Esophagus mucosa (tissue), 1 donor: ENCODE measurements around the gene SREBF2. TPM values are rescaled to one million over a fixed set of nuclear protein-coding genes. Genes with fewer than 3 reads are reported as not detected.
"Not testable (repeated sequence)": the region's sequence is repeated elsewhere in the genome, so short reads cannot be mapped to it uniquely, and the experiment has no call there.

Source experiments
- ATAC-seq: fragments of 200-7000 bp; cut with Tn5 transposase; one replicate; pipeline ENCODE4 v1.9.1; 2020
- total RNA-seq: library from RNA; stranded (reverse); gene quantifications from one replicate; pipeline ENCODE4 v1.2.4, GENCODE V29; 2023
- donor health status: DM: yes; HTN: yes; CAD: no.

SREBF2 gene
- total RNA-seq, 1 donor from 2014 or later, result 131 TPM

GRCh38 chr22:41842996-41843970 is 10.4 kb downstream of the SREBF2 start:
- peak; percentile 6 for ATAC-seq

- no peak for ATAC-seq
These were observed 11.1 kb downstream of the SREBF2 start for GRCh38 chr22:41844036-41844435.

GRCh38 chr22:41844513-41844912 is 11.6 kb downstream of the SREBF2 start:
- peak; percentile 77 for ATAC-seq

GRCh38 chr22:41845380-41846267 is 12.7 kb downstream of the SREBF2 start:
- ATAC-seq, result no peak

GRCh38 chr22:41846268-41846987 is 13.5 kb downstream of the SREBF2 start:
- peak; percentile 20 for ATAC-seq

- peak; percentile 50 for ATAC-seq
These were observed 14.4 kb downstream of the SREBF2 start for GRCh38 chr22:41847300-41847699.

GRCh38 chr22:41848468-41848867 is 15.6 kb downstream of the SREBF2 start:
- peak; percentile 83 for ATAC-seq

- ATAC-seq, result no peak
These were observed 23.6 kb downstream of the SREBF2 start for GRCh38 chr22:41856469-41856868.

- ATAC-seq, result peak; percentile 65
These were observed 24.4 kb downstream of the SREBF2 start for GRCh38 chr22:41857155-41857859.

- no peak for ATAC-seq
These were observed 24.9 kb downstream of the SREBF2 start for GRCh38 chr22:41857860-41858199.

GRCh38 chr22:41862160-41862529 is 29.2 kb downstream of the SREBF2 start:
- ATAC-seq, result no peak

- no peak for ATAC-seq
These were observed 29.8 kb downstream of the SREBF2 start for GRCh38 chr22:41862530-41863266.

GRCh38 chr22:41863472-41863871 is 30.6 kb downstream of the SREBF2 start:
- ATAC-seq, result no peak

- ATAC-seq, result peak; percentile 10
These were observed 35.7 kb downstream of the SREBF2 start for GRCh38 chr22:41868556-41868955.

- ATAC-seq, result not testable (repeated sequence)
These were observed 37.2 kb downstream of the SREBF2 start for GRCh38 chr22:41870081-41870480.

GRCh38 chr22:41870786-41871185 is 37.9 kb downstream of the SREBF2 start:
- ATAC-seq, result no peak

GRCh38 chr22:41873391-41873790 is 40.5 kb downstream of the SREBF2 start:
- ATAC-seq, result no peak

- no peak for ATAC-seq
These were observed 41.2 kb downstream of the SREBF2 start for GRCh38 chr22:41874090-41874489.

GRCh38 chr22:41875531-41876270 is 42.8 kb downstream of the SREBF2 start:
- no peak for ATAC-seq

GRCh38 chr22:41876275-41876674 is 43.4 kb downstream of the SREBF2 start:
- ATAC-seq, result no peak

GRCh38 chr22:41876675-41877074 is 43.8 kb downstream of the SREBF2 start:
- no peak for ATAC-seq
